GM12878 (cell line): Measurements from ENCODE around the gene RALGPS2. TPM values are rescaled to one million over a fixed set of nuclear protein-coding genes. Genes with fewer than 3 reads are reported as not detected.

Source experiments
- ATAC-seq: fragments of 200-7000 bp; cut with Tn5 transposase; 3 replicates; pipeline ENCODE4 v1.9.1; 2020; ENCODE audit warnings: mild to moderate bottlenecking, moderate library complexity
- BruUV-seq: library from RNA; stranded (reverse); fragments of 400-500 nt; replicated peaks from 2 replicates; lab custom pipeline; 2021; lab: Mats Ljungman, UMichigan
- CTCF ChIA-PET: fragments of 300-600 bp; sonication (Branson Sonifier 250); formaldehyde crosslinking; extraction: SDS; loops from one replicate; lab custom pipeline; 2021; ENCODE audit warnings: inconsistent platforms; lab: Yijun Ruan, JAX
- POLR2A ChIA-PET: fragments of 350-600 bp; formaldehyde crosslinking; extraction: SDS; loops from one replicate; lab custom pipeline; 2021; ENCODE audit warnings: inconsistent platforms; lab: Charles Lee
- RAD21 ChIA-PET: fragments of 300-600 bp; sonication (Branson Sonifier 250); formaldehyde crosslinking; loops from one replicate; lab custom pipeline; 2023; ENCODE audit warnings: antibody characterized with exemption; ENCODE audit not compliant: unreplicated experiment; lab: Charles Lee
- SMC1A ChIA-PET: fragments of 300-600 bp; sonication (Branson Sonifier 250); formaldehyde crosslinking; loops from one replicate; lab custom pipeline; 2023; ENCODE audit not compliant: unreplicated experiment, uncharacterized antibody; lab: Charles Lee
- DNase-seq: peaks from one replicate; pipeline ENCODE4 v3.0.0-alpha.2; 2011; ENCODE audit warnings: low read depth, low spot score
- FAIRE-seq: peaks from 3 replicates; lab custom pipeline; 2011; peaks lifted over from hg19 to GRCh38; lab: Jason Lieb, UNC
- H2AFZ ChIP-seq: 2 replicates; pipeline ENCODE4 v1.6.0; 2011; ENCODE audit warnings: low read depth, low read length, control low read depth; ENCODE audit not compliant: control insufficient read depth
- H3K27ac ChIP-seq: 2 replicates; pipeline ENCODE4 v1.5.1; 2011; ENCODE audit warnings: control low read depth; ENCODE audit not compliant: control insufficient read depth, insufficient read depth
- H3K27me3 ChIP-seq, 2 experiments: replicated peaks in 1 of 2; 2 replicates each; pipeline versions ENCODE4 v1.6.0 to v1.6.1; 2011; ENCODE audit warnings: low read length in 1 of 2; ENCODE audit not compliant: control insufficient read depth in 2 of 2, insufficient read depth in 2 of 2
- H3K36me3 ChIP-seq, 2 experiments: 2 replicates each; pipeline ENCODE4 v1.5.1; 2011; ENCODE audit warnings: low read length in 1 of 2; ENCODE audit not compliant: control insufficient read depth in 2 of 2, insufficient read depth in 2 of 2
- H3K4me1 ChIP-seq: 2 replicates; pipeline ENCODE4 v1.6.1; 2011; ENCODE audit warnings: mild to moderate bottlenecking, low read length, moderate library complexity, mixed read lengths; ENCODE audit not compliant: control insufficient read depth, insufficient read depth
- H3K4me2 ChIP-seq: 2 replicates; pipeline ENCODE4 v1.6.0; 2011; ENCODE audit warnings: control low read depth; ENCODE audit not compliant: control insufficient read depth, insufficient read depth
- H3K4me3 ChIP-seq: fragments of 200-600 bp; sonication (generic); 2 replicates; pipeline ENCODE4 v1.5.1; 2016
- H3K79me2 ChIP-seq: 2 replicates; pipeline ENCODE4 v1.6.0; 2011; ENCODE audit warnings: low read length; ENCODE audit not compliant: control insufficient read depth, insufficient read depth
- H3K9ac ChIP-seq: 2 replicates; pipeline ENCODE4 v1.8.0; 2011; ENCODE audit warnings: low read length, control low read depth, mixed read lengths; ENCODE audit not compliant: control insufficient read depth, insufficient read depth
- H3K9me3 ChIP-seq: replicated peaks from 3 replicates; pipeline ENCODE4 v1.5.1; 2011; ENCODE audit warnings: mild to moderate bottlenecking, low read length; ENCODE audit not compliant: control insufficient read depth, insufficient read depth
- H4K20me1 ChIP-seq: 2 replicates; pipeline ENCODE4 v1.6.0; 2011; ENCODE audit not compliant: control insufficient read depth, insufficient read depth
- ETV6 ChIP-seq, 2 experiments: fragments of 450-650 bp in 1 of 2; IDR thresholded peaks in 1 of 2; conservative IDR thresholded peaks in 1 of 2; 2 replicates each; pipeline ENCODE4 v1.6.1; 2014; ENCODE audit warnings: antibody characterized with exemption in 1 of 2, borderline replicate concordance in 1 of 2, low read depth in 1 of 2, mild to moderate bottlenecking in 1 of 2, moderate library complexity in 1 of 2
- NR2C2 ChIP-seq: IDR thresholded peaks from 2 replicates; pipeline ENCODE4 v1.6.1; 2011; ENCODE audit warnings: borderline replicate concordance, low read depth; ENCODE audit not compliant: control insufficient read depth, insufficient read length
- PAX5 ChIP-seq: IDR thresholded peaks from 2 replicates; pipeline ENCODE4 v1.6.1; 2011; ENCODE audit warnings: low read depth, low read length, borderline replicate concordance
- RFX5 ChIP-seq: IDR thresholded peaks from 2 replicates; pipeline ENCODE4 v1.6.1; 2011; ENCODE audit warnings: low read depth, low read length, improper control_type of control experiment
- SUZ12 ChIP-seq: fragments of 200-600 bp; sonication (generic); IDR thresholded peaks from one replicate; pipeline ENCODE4 v1.6.1; 2018; ENCODE audit warnings: antibody characterized with exemption, mild to moderate bottlenecking; ENCODE audit not compliant: unreplicated experiment
- ZSCAN29 ChIP-seq: fragments of 450-650 bp; IDR thresholded peaks from 2 replicates; pipeline ENCODE4 v1.6.1; 2017; ENCODE audit warnings: mild to moderate bottlenecking, moderate library complexity
- WGBS: methylation state at CpG from one replicate; pipeline ENCODE4 v1.1.6; 2016; ENCODE audit warnings: low lambda C conversion rate; ENCODE audit not compliant: insufficient replicate concordance, insufficient coverage; ENCODE audit errors: missing lambda C conversion rate; 5-methylcytosine and 5-hydroxymethylcytosine counted together
- in situ Hi-C: fragments of 300-500 bp; cut with MboI; formaldehyde crosslinking; loops from 9 replicates; pipeline ENCODE4 v1.14.3; 2018; ENCODE audit warnings: mixed read lengths
- intact Hi-C: fragments of 100-400 bp; cut with micrococcal nuclease; formaldehyde crosslinking; loops from one replicate; pipeline ENCODE4 v1.14.2; 2022; ENCODE audit not compliant: unreplicated experiment
- polyA plus RNA-seq, 11 experiments: library from polyadenylated mRNA; depleted of rRNA in 4 of 11; unstranded in 6 of 11; stranded (reverse) in 5 of 11; fragments of >200 nt; fragmentation: Nextera tagmentation in 4 of 11; fragmentation: Illumina TruSeq in 1 of 11; extraction: Ambion mirVana in 4 of 11; extraction: Trizol in 1 of 11; gene quantifications; 1 replicate in 1 of 11; 2 replicates in 10 of 11; pipeline versions ENCODE4 v1.2.1 to v1.2.3, GENCODE V29; 2011 to 2016; ENCODE audit warnings: inconsistent platforms in 2 of 11, missing spikeins in 2 of 11, low read depth in 1 of 11
- total RNA-seq, 4 experiments: library from RNA; depleted of rRNA in 3 of 4; stranded (reverse); fragments of >200 nt in 3 of 4; fragmentation: Illumina TruSeq in 1 of 4; extraction: Trizol in 1 of 4; gene quantifications; 2 replicates each; pipeline versions ENCODE4 v1.2.1 to v1.2.3, GENCODE V29; 2013 to 2021
- TF ChIP-seq, protein P1 (sequence below): fragments of 450-650 bp; IDR thresholded peaks from 2 replicates; pipeline ENCODE4 v1.6.1; 2017; ENCODE audit warnings: mild to moderate bottlenecking, moderate library complexity
- TF ChIP-seq, protein P2 (sequence below): fragments of 150-350 bp; IDR thresholded peaks from 2 replicates; pipeline ENCODE4 v1.6.1; 2016; ENCODE audit warnings: low read depth, low read length

RALGPS2 gene
- total and polyA plus RNA-seq, 10 of the 15 experiments (the other 5 are each of a cell fraction or from before 2014, with no cell fraction given), result 0.08 to 3.7 (median 0.50) TPM

DNA sequence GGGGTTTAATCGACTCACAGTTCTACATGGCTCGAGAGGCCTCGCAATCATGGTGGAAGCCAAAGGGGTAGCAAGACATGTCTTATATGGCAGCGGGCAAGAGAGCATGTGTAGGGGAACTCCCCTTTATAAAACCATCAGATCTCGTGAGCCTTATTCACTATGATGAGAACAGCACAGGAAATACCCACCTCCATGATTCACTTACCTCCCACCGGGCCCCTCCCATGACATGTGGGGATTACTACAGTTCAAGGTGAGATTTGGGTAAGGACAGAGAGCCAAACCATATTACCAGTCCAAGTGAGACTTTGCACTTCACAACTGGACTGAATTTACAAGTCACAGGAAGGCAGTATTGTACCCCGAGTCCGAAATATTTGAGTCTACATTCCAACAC, 219.7 kb downstream of the RALGPS2 start:
- H3K27me3 ChIP-seq, result no peaks in the 10 kb centered on the region; a peak in 1 of 4 replicates
- no peak for FAIRE-seq
- H3K4me1 ChIP-seq, result no peaks in the 10 kb centered on the region
- H3K4me2 ChIP-seq, result no peak overlapping the region
- no peaks in the 10 kb centered on the region for H3K79me2 ChIP-seq
- H3K27ac ChIP-seq, result no peak overlapping the region
- H3K9me3 ChIP-seq, result no peaks in the 10 kb centered on the region
- H4K20me1 ChIP-seq, result no peaks in the 10 kb centered on the region
- POLR2A ChIA-PET, result no interaction called here
- no peak overlapping the region for H2AFZ ChIP-seq
- no peak for DNase-seq
- no peak overlapping the region for H3K9ac ChIP-seq
- TF ChIP-seq NR2C2 (no peak), RFX5 (no peak), ZSCAN29 (no peak), ETV6 (conservative IDR thresholded peaks at IDR 0.05 in 1 of 2, IDR thresholded peaks at IDR 0.05 in 1 of 2; ENCODE audit: borderline replicate concordance in 1 of 2, low read depth in 1 of 2) (no peak), SUZ12 (no peak), PAX5 (no peak)
- TF ChIP-seq, protein P1, sequence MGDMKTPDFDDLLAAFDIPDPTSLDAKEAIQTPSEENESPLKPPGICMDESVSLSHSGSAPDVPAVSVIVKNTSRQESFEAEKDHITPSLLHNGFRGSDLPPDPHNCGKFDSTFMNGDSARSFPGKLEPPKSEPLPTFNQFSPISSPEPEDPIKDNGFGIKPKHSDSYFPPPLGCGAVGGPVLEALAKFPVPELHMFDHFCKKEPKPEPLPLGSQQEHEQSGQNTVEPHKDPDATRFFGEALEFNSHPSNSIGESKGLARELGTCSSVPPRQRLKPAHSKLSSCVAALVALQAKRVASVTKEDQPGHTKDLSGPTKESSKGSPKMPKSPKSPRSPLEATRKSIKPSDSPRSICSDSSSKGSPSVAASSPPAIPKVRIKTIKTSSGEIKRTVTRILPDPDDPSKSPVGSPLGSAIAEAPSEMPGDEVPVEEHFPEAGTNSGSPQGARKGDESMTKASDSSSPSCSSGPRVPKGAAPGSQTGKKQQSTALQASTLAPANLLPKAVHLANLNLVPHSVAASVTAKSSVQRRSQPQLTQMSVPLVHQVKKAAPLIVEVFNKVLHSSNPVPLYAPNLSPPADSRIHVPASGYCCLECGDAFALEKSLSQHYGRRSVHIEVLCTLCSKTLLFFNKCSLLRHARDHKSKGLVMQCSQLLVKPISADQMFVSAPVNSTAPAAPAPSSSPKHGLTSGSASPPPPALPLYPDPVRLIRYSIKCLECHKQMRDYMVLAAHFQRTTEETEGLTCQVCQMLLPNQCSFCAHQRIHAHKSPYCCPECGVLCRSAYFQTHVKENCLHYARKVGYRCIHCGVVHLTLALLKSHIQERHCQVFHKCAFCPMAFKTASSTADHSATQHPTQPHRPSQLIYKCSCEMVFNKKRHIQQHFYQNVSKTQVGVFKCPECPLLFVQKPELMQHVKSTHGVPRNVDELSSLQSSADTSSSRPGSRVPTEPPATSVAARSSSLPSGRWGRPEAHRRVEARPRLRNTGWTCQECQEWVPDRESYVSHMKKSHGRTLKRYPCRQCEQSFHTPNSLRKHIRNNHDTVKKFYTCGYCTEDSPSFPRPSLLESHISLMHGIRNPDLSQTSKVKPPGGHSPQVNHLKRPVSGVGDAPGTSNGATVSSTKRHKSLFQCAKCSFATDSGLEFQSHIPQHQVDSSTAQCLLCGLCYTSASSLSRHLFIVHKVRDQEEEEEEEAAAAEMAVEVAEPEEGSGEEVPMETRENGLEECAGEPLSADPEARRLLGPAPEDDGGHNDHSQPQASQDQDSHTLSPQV, result no peak
- TF ChIP-seq, protein P2, sequence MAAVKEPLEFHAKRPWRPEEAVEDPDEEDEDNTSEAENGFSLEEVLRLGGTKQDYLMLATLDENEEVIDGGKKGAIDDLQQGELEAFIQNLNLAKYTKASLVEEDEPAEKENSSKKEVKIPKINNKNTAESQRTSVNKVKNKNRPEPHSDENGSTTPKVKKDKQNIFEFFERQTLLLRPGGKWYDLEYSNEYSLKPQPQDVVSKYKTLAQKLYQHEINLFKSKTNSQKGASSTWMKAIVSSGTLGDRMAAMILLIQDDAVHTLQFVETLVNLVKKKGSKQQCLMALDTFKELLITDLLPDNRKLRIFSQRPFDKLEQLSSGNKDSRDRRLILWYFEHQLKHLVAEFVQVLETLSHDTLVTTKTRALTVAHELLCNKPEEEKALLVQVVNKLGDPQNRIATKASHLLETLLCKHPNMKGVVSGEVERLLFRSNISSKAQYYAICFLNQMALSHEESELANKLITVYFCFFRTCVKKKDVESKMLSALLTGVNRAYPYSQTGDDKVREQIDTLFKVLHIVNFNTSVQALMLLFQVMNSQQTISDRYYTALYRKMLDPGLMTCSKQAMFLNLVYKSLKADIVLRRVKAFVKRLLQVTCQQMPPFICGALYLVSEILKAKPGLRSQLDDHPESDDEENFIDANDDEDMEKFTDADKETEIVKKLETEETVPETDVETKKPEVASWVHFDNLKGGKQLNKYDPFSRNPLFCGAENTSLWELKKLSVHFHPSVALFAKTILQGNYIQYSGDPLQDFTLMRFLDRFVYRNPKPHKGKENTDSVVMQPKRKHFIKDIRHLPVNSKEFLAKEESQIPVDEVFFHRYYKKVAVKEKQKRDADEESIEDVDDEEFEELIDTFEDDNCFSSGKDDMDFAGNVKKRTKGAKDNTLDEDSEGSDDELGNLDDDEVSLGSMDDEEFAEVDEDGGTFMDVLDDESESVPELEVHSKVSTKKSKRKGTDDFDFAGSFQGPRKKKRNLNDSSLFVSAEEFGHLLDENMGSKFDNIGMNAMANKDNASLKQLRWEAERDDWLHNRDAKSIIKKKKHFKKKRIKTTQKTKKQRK, result no peak
- TF ChIP-seq, all 136 proteins: peak for 0
- intact Hi-C loops, result no loop called here
- CTCF ChIA-PET, result interaction anchor here (1.0 kb wide), 1 partner anchor 10 kb away, joined by 3 read pairs; no protein-coding TSS in a partner anchor
- BruUV-seq, result no TSS peak
- 50% methylated on average over 8 of the region's 8 CpGs for WGBS
- ATAC-seq, result no peak
- Histone ChIP-seq H3K4me3 (no peak overlapping the region), H3K36me3 (no peaks in the 10 kb centered on the region)
- RAD21 ChIA-PET, result no interaction called here
- in situ Hi-C loops, result no loop called here
- SMC1A ChIA-PET, result interaction anchor here (0.6 kb wide), 1 partner anchor 78 kb away, joined by 3 read pairs; no protein-coding TSS in a partner anchor
